ENCODE results near the gene SESTD1.

DNA sequence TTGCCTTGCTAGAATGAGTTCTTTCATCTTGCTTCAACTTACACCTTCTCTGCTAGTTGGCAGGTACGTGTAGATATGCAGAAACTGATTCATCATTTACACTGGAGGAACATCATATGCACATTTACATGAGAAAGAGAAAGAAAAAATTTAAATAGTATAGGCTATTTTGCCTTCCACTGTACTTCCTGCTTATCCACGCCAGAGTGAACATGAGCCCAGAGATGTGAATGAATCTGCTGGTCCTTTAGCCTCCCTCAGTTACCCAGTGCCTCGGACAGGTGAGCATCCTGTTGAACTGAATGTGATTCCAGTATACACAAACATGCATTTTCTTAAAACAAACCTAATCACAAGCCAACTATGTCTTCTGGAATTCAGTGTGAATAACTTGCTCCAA is 83.6 kb downstream of the SESTD1 start:
- TF ChIP-seq, protein P1, sequence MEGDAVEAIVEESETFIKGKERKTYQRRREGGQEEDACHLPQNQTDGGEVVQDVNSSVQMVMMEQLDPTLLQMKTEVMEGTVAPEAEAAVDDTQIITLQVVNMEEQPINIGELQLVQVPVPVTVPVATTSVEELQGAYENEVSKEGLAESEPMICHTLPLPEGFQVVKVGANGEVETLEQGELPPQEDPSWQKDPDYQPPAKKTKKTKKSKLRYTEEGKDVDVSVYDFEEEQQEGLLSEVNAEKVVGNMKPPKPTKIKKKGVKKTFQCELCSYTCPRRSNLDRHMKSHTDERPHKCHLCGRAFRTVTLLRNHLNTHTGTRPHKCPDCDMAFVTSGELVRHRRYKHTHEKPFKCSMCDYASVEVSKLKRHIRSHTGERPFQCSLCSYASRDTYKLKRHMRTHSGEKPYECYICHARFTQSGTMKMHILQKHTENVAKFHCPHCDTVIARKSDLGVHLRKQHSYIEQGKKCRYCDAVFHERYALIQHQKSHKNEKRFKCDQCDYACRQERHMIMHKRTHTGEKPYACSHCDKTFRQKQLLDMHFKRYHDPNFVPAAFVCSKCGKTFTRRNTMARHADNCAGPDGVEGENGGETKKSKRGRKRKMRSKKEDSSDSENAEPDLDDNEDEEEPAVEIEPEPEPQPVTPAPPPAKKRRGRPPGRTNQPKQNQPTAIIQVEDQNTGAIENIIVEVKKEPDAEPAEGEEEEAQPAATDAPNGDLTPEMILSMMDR (conservative IDR thresholded peaks at IDR 0.05; ENCODE audit: low read depth, low read length) = no peak
- no peak for TF ChIP-seq RAD21 (IDR thresholded peaks at IDR 0.05; ENCODE audit: low read length)
- no peak for TF ChIP-seq MAZ (IDR thresholded peaks at IDR 0.05; ENCODE audit: borderline replicate concordance, low read depth, low read length)
- TF ChIP-seq POLR2A (IDR thresholded peaks at IDR 0.05; ENCODE audit: low read depth, low read length) = no peak
